Measurements from ENCODE around the gene KCND2.

GRCh38 chr7:120717166-120717565, 444.2 kb downstream of the KCND2 start:
- TF ChIP-seq CTCF (conservative IDR thresholded peaks at IDR 0.05) (no peak), ZFX (IDR thresholded peaks at IDR 0.05) (no peak)

Data from C4-2B (cell line).